HEK293 (cell line): ENCODE results near the gene KLHL29.

ENCODE experiments used
- CTCF ChIA-PET: fragments of 350-600 bp; formaldehyde crosslinking; extraction: SDS; loops from one replicate; lab custom pipeline; 2021; ENCODE audit warnings: antibody characterized with exemption; lab: Yijun Ruan, JAX
- POLR2A ChIA-PET: fragments of 300-600 bp; formaldehyde crosslinking; extraction: SDS; loops from one replicate; lab custom pipeline; 2020; ENCODE audit warnings: antibody characterized with exemption, inconsistent platforms; lab: Yijun Ruan, JAX
- H3K27ac ChIP-seq: fragments of 200-500 bp; sonication (Bioruptor generic); 2 replicates; pipeline ENCODE4 v1.5.1; 2014; ENCODE audit warnings: low read depth, low read length, control low read depth, inconsistent platforms; ENCODE audit errors: extremely low read depth
- H3K36me3 ChIP-seq, 2 experiments: fragments of 200-500 bp in 1 of 2; sonication (Bioruptor generic) in 1 of 2; 1 replicate in 1 of 2; 2 replicates in 1 of 2; pipeline ENCODE4 v1.5.1; 2014 to 2017; ENCODE audit warnings: inconsistent platforms in 2 of 2, low read length in 2 of 2; ENCODE audit not compliant: control insufficient read depth in 2 of 2, insufficient read depth in 1 of 2
- H3K4me1 ChIP-seq: fragments of 200-500 bp; sonication (Bioruptor generic); 2 replicates; pipeline ENCODE4 v1.5.1; 2014; ENCODE audit warnings: mild to moderate bottlenecking, low read length, inconsistent platforms; ENCODE audit not compliant: control insufficient read depth, insufficient read depth
- H3K4me3 ChIP-seq: 2 replicates; pipeline ENCODE4 v1.5.1; 2011; ENCODE audit warnings: low read depth, mild to moderate bottlenecking, control low read depth, low read length, moderate library complexity
- H3K9me3 ChIP-seq: fragments of 200-500 bp; sonication (Bioruptor generic); 2 replicates; pipeline ENCODE4 v1.5.1; 2014; ENCODE audit warnings: low read depth, low read length, inconsistent platforms; ENCODE audit not compliant: control insufficient read depth, insufficient read depth
- BCL11B ChIP-seq: fragments of 450-650 bp; formaldehyde crosslinking; IDR thresholded peaks from 2 replicates; pipeline ENCODE4 v1.5.1; 2016; ENCODE audit warnings: low read depth, missing biosample characterization, missing genetic modification characterization
- EGR2 ChIP-seq: fragments of 450-650 bp; formaldehyde crosslinking; IDR thresholded peaks from 2 replicates; pipeline ENCODE4 v1.5.1; 2016; ENCODE audit warnings: low read depth, missing biosample characterization, missing genetic modification characterization
- GLIS1 ChIP-seq: fragments of 450-650 bp; formaldehyde crosslinking; IDR thresholded peaks from 2 replicates; pipeline ENCODE4 v1.5.1; 2016; ENCODE audit warnings: missing biosample characterization, missing genetic modification characterization
- GLIS2 ChIP-seq: fragments of 450-650 bp; formaldehyde crosslinking; IDR thresholded peaks from 2 replicates; pipeline ENCODE4 v1.5.1; 2016; ENCODE audit warnings: missing biosample characterization, missing genetic modification characterization
- KLF10 ChIP-seq: fragments of 450-650 bp; IDR thresholded peaks from 2 replicates; pipeline ENCODE4 v1.5.1; 2018; ENCODE audit warnings: missing biosample characterization, mild to moderate bottlenecking, missing genetic modification characterization
- SP3 ChIP-seq: fragments of 450-650 bp; formaldehyde crosslinking; IDR thresholded peaks from 2 replicates; pipeline ENCODE4 v1.5.1; 2016; ENCODE audit warnings: missing biosample characterization, missing genetic modification characterization
- ZBTB20 ChIP-seq: fragments of 450-650 bp; formaldehyde crosslinking; IDR thresholded peaks from 2 replicates; pipeline ENCODE4 v1.5.1; 2016; ENCODE audit warnings: missing biosample characterization, missing genetic modification characterization
- ZFHX2 ChIP-seq: fragments of 450-650 bp; formaldehyde crosslinking; conservative IDR thresholded peaks from 2 replicates; pipeline ENCODE4 v1.5.1; 2016; ENCODE audit warnings: missing biosample characterization, missing genetic modification characterization
- ZNF112 ChIP-seq: fragments of 450-650 bp; formaldehyde crosslinking; IDR thresholded peaks from 2 replicates; pipeline ENCODE4 v1.5.0; 2017; ENCODE audit warnings: missing biosample characterization, missing genetic modification characterization
- ZNF169 ChIP-seq: fragments of 450-650 bp; formaldehyde crosslinking; IDR thresholded peaks from 2 replicates; pipeline ENCODE4 v1.5.1; 2016; ENCODE audit warnings: missing biosample characterization, missing genetic modification characterization
- ZNF221 ChIP-seq: fragments of 450-650 bp; formaldehyde crosslinking; IDR thresholded peaks from 2 replicates; pipeline ENCODE4 v1.5.1; 2017; ENCODE audit warnings: missing biosample characterization, missing genetic modification characterization, borderline replicate concordance
- ZNF311 ChIP-seq: fragments of 450-650 bp; formaldehyde crosslinking; IDR thresholded peaks from 2 replicates; pipeline ENCODE4 v1.5.1; 2017; ENCODE audit warnings: missing biosample characterization, missing genetic modification characterization, borderline replicate concordance
- ZNF335 ChIP-seq: fragments of 450-650 bp; formaldehyde crosslinking; conservative IDR thresholded peaks from 2 replicates; pipeline ENCODE4 v1.5.1; 2016; ENCODE audit warnings: missing biosample characterization, missing genetic modification characterization
- ZNF473 ChIP-seq: fragments of 450-650 bp; formaldehyde crosslinking; IDR thresholded peaks from 2 replicates; pipeline ENCODE4 v1.5.1; 2017; ENCODE audit warnings: missing biosample characterization, missing genetic modification characterization
- ZNF623 ChIP-seq: fragments of 450-650 bp; formaldehyde crosslinking; IDR thresholded peaks from 2 replicates; pipeline ENCODE4 v1.5.1; 2016; ENCODE audit warnings: missing biosample characterization, missing genetic modification characterization
- ZNF654 ChIP-seq: fragments of 450-650 bp; formaldehyde crosslinking; IDR thresholded peaks from 2 replicates; pipeline ENCODE4 v1.5.1; 2016; ENCODE audit warnings: low read depth, missing biosample characterization, missing genetic modification characterization
- ZNF658 ChIP-seq: fragments of 450-650 bp; formaldehyde crosslinking; IDR thresholded peaks from 2 replicates; pipeline ENCODE4; 2016; ENCODE audit warnings: missing biosample characterization, missing genetic modification characterization
- ZNF670 ChIP-seq: fragments of 450-650 bp; formaldehyde crosslinking; IDR thresholded peaks from 2 replicates; pipeline ENCODE4 v1.5.1; 2016; ENCODE audit warnings: missing biosample characterization, missing genetic modification characterization, low read depth
- TF ChIP-seq, protein P1 (sequence below): fragments of 450-650 bp; formaldehyde crosslinking; optimal IDR thresholded peaks from 2 replicates; pipeline ENCODE3; 2016; ENCODE audit warnings: missing biosample characterization, mild to moderate bottlenecking, missing genetic modification characterization
- TF ChIP-seq, protein P2 (sequence below): fragments of 450-650 bp; formaldehyde crosslinking; IDR thresholded peaks from 2 replicates; pipeline ENCODE4 v1.5.1; 2016; ENCODE audit warnings: missing biosample characterization, missing genetic modification characterization, borderline replicate concordance
- TF ChIP-seq, protein P3 (sequence below): fragments of 450-650 bp; formaldehyde crosslinking; IDR thresholded peaks from 2 replicates; pipeline ENCODE4 v1.5.1; 2016; ENCODE audit warnings: missing biosample characterization, missing genetic modification characterization, low read depth
- TF ChIP-seq, protein P4 (sequence below): fragments of 450-650 bp; formaldehyde crosslinking; conservative IDR thresholded peaks from 2 replicates; pipeline ENCODE4 v1.5.1; 2016; ENCODE audit warnings: low read depth, missing biosample characterization, missing genetic modification characterization
- TF ChIP-seq, protein P5 (sequence below): fragments of 450-650 bp; formaldehyde crosslinking; IDR thresholded peaks from 2 replicates; pipeline ENCODE4 v1.5.1; 2016; ENCODE audit warnings: missing biosample characterization, missing genetic modification characterization

Gene KLHL29

DNA sequence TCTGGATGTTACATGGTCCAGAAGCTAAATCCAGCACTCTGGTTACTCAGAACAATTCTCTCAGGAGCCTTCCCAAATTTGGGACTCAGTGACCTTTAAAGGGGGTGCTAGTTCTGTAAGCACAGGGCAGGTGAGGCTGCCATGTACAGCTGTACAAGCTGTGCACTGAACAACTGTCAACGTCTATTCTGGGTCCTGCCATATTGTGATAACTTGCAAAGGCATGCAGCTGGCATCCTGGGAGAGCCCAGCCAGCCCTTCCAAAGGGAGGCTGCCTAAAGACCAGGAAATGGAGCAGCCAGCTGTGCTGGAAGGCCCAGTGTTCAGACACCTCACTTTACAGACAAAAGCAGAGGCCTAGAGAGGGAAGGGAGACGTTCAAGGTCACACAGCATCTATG is 204.8 kb downstream of the KLHL29 start:
- Histone ChIP-seq H3K9me3 (no peaks in the 10 kb centered on the region), H3K27ac (no peak overlapping the region), H3K4me1 (0 out of 2 replicates have a peak, but pooled peaks cover 2% of the 10 kb centered on the region), H3K4me3 (no peak overlapping the region), H3K36me3 (no peaks in the 10 kb centered on the region)
- TF ChIP-seq, protein P1, sequence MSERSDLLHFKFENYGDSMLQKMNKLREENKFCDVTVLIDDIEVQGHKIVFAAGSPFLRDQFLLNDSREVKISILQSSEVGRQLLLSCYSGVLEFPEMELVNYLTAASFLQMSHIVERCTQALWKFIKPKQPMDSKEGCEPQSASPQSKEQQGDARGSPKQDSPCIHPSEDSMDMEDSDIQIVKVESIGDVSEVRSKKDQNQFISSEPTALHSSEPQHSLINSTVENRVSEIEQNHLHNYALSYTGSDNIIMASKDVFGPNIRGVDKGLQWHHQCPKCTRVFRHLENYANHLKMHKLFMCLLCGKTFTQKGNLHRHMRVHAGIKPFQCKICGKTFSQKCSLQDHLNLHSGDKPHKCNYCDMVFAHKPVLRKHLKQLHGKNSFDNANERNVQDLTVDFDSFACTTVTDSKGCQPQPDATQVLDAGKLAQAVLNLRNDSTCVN, result no peak
- TF ChIP-seq, protein P2, sequence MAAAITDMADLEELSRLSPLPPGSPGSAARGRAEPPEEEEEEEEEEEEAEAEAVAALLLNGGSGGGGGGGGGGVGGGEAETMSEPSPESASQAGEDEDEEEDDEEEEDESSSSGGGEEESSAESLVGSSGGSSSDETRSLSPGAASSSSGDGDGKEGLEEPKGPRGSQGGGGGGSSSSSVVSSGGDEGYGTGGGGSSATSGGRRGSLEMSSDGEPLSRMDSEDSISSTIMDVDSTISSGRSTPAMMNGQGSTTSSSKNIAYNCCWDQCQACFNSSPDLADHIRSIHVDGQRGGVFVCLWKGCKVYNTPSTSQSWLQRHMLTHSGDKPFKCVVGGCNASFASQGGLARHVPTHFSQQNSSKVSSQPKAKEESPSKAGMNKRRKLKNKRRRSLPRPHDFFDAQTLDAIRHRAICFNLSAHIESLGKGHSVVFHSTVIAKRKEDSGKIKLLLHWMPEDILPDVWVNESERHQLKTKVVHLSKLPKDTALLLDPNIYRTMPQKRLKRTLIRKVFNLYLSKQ (tag by site-specific recombination), result no peak
- TF ChIP-seq ZNF112 (tag by site-specific recombination), result no peak
- no peak for TF ChIP-seq SP3 (tag by site-specific recombination)
- TF ChIP-seq ZFHX2 (tag by site-specific recombination), result no peak
- no peak for TF ChIP-seq ZNF623 (tag by site-specific recombination)
- no peak for TF ChIP-seq ZNF654 (tag by site-specific recombination)
- no peak for TF ChIP-seq ZNF658 (tag by site-specific recombination)
- no peak for TF ChIP-seq ZNF169 (tag by site-specific recombination)
- ChIA-PET CTCF (no interaction called here), POLR2A (no interaction called here)

DNA sequence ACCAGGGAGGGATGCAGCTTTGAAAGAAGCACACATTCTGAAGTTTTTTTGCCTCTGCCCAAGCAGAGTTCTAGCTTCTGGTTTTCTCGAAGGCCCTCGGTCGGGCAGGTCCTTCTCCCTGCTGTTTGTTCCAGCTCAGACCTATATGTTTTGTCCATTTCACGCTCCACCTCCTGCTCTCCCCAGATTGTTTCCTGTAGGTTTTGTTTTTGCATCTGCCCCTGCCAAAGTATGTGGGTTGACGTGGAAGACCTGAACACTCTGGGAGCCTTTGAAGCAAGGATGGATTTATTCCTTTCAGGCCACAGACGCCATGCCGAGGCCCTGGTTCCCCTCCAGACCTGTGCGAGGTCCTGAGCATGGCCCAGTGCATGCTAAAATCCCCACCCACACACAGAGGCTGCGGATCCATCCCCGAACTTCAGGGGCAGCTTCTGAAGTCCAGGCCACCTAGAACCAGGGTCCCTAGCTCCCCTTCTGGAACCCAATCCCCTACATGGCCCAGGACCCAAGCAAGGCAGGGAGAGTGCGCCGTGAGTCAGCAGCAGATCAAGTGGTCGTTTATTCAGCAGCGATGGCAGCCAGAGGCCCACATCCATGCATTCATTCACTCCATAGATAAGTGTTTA is 205.4 kb downstream of the KLHL29 start:
- CTCF ChIA-PET, result no interaction called here
- no peak for TF ChIP-seq ZNF221
- TF ChIP-seq BCL11B (tag by site-specific recombination), result no peak
- TF ChIP-seq, protein P3, sequence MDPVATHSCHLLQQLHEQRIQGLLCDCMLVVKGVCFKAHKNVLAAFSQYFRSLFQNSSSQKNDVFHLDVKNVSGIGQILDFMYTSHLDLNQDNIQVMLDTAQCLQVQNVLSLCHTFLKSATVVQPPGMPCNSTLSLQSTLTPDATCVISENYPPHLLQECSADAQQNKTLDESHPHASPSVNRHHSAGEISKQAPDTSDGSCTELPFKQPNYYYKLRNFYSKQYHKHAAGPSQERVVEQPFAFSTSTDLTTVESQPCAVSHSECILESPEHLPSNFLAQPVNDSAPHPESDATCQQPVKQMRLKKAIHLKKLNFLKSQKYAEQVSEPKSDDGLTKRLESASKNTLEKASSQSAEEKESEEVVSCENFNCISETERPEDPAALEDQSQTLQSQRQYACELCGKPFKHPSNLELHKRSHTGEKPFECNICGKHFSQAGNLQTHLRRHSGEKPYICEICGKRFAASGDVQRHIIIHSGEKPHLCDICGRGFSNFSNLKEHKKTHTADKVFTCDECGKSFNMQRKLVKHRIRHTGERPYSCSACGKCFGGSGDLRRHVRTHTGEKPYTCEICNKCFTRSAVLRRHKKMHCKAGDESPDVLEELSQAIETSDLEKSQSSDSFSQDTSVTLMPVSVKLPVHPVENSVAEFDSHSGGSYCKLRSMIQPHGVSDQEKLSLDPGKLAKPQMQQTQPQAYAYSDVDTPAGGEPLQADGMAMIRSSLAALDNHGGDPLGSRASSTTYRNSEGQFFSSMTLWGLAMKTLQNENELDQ (tag by site-specific recombination), result no peak
- TF ChIP-seq ZNF670, result no peak
- no peak overlapping the region for H3K4me3 ChIP-seq
- H3K9me3 ChIP-seq, result no peaks in the 10 kb centered on the region
- POLR2A ChIA-PET, result no interaction called here
- no peaks in the 10 kb centered on the region for H3K36me3 ChIP-seq
- H3K27ac ChIP-seq, result no peak overlapping the region
- no peaks in the 10 kb centered on the region for H3K4me1 ChIP-seq

DNA sequence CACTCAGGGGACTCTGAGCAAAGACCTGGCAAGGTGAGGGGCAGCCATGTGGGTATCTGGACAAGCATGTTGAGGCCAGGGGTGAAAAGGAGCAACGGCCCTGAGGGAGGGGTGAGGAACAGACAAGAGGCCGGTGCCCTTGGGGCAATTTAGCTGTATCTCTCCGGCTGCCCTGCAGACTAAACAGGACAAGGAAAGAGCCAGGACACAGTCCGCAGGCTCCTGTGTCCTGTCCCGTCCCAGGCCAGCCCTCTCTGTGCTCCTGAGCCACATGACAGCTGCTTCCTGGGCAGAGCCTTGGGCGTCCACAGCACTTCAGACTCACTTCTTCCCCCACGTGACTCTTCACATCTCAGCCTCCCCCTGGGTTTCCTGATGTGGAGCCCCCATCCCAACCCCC is 206.1 kb downstream of the KLHL29 start:
- Histone ChIP-seq H3K9me3 (no peaks in the 10 kb centered on the region), H3K4me1 (no peaks in the 10 kb centered on the region), H3K27ac (no peak overlapping the region), H3K4me3 (no peak overlapping the region), H3K36me3 (no peaks in the 10 kb centered on the region)
- ChIA-PET POLR2A (no interaction called here), CTCF (no interaction called here)
- TF ChIP-seq EGR2 (tag by site-specific recombination), result no peak
- no peak for TF ChIP-seq ZNF221
- no peak for TF ChIP-seq ZNF311 (tag by site-specific recombination)
- TF ChIP-seq, protein P4, sequence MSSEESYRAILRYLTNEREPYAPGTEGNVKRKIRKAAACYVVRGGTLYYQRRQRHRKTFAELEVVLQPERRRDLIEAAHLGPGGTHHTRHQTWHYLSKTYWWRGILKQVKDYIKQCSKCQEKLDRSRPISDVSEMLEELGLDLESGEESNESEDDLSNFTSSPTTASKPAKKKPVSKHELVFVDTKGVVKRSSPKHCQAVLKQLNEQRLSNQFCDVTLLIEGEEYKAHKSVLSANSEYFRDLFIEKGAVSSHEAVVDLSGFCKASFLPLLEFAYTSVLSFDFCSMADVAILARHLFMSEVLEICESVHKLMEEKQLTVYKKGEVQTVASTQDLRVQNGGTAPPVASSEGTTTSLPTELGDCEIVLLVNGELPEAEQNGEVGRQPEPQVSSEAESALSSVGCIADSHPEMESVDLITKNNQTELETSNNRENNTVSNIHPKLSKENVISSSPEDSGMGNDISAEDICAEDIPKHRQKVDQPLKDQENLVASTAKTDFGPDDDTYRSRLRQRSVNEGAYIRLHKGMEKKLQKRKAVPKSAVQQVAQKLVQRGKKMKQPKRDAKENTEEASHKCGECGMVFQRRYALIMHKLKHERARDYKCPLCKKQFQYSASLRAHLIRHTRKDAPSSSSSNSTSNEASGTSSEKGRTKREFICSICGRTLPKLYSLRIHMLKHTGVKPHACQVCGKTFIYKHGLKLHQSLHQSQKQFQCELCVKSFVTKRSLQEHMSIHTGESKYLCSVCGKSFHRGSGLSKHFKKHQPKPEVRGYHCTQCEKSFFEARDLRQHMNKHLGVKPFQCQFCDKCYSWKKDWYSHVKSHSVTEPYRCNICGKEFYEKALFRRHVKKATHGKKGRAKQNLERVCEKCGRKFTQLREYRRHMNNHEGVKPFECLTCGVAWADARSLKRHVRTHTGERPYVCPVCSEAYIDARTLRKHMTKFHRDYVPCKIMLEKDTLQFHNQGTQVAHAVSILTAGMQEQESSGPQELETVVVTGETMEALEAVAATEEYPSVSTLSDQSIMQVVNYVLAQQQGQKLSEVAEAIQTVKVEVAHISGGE (tag by site-specific recombination), result no peak
- no peak for TF ChIP-seq KLF10
- TF ChIP-seq GLIS2 (tag by site-specific recombination), result no peak
- TF ChIP-seq ZBTB20 (tag by site-specific recombination), result no peak
- no peak for TF ChIP-seq ZNF473 (tag by site-specific recombination)
- TF ChIP-seq, protein P5, sequence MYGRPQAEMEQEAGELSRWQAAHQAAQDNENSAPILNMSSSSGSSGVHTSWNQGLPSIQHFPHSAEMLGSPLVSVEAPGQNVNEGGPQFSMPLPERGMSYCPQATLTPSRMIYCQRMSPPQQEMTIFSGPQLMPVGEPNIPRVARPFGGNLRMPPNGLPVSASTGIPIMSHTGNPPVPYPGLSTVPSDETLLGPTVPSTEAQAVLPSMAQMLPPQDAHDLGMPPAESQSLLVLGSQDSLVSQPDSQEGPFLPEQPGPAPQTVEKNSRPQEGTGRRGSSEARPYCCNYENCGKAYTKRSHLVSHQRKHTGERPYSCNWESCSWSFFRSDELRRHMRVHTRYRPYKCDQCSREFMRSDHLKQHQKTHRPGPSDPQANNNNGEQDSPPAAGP (tag by site-specific recombination), result no peak
- no peak for TF ChIP-seq GLIS1 (tag by site-specific recombination)
- no peak for TF ChIP-seq ZNF169 (tag by site-specific recombination)
- no peak for TF ChIP-seq ZNF335 (tag by site-specific recombination)
